ENCODE data around the gene ITGA6. TPM values are rescaled to one million over a fixed set of nuclear protein-coding genes. Genes with fewer than 3 reads are reported as not detected.
"Not testable (repeated sequence)": the region's sequence is repeated elsewhere in the genome, so short reads cannot be mapped to it uniquely, and the experiment has no call there.

The ITGA6 gene
- polyA plus RNA-seq, 3 donors from 2014 or later = 26.8 to 39.9 (median 34.0) TPM

DNA sequence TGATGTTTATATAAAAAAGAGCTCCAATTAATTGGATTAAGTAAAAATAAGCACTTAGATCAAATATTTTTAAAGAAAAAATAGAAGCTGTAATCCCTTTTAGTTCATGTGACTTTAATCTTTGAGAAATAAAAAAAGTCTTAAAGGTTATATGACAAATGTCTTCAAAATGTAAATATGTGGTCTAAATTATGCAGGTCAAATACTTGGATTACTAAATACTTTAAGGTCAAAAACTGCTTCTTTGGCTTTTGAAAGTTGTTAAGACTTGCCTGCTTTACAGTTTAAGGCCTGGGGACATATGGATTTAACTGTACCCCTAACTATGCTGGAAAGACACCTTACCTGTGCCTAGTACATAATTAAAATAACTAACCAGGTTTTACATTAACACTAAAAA is 113.0 kb downstream of the ITGA6 start:
- DNase-seq = no peak
- H3K27ac Mint-ChIP-seq = no peak overlapping the region
- no peak overlapping the region for H3K4me3 Mint-ChIP-seq
- H3K27me3 Mint-ChIP-seq (ENCODE audit: low read depth in 3 of 3) = peaks cover 0 to 4% (median 2%) of the 10 kb centered on the region in 3 donors
- H3K9me3 Mint-ChIP-seq = peaks cover 0 to 10% (median 0%) of the 10 kb centered on the region in 6 donors
- H3K36me3 Mint-ChIP-seq = peaks cover 0 to 4% (median 3%) of the 10 kb centered on the region in 3 donors
- H3K4me1 Mint-ChIP-seq = no peaks in the 10 kb centered on the region

DNA sequence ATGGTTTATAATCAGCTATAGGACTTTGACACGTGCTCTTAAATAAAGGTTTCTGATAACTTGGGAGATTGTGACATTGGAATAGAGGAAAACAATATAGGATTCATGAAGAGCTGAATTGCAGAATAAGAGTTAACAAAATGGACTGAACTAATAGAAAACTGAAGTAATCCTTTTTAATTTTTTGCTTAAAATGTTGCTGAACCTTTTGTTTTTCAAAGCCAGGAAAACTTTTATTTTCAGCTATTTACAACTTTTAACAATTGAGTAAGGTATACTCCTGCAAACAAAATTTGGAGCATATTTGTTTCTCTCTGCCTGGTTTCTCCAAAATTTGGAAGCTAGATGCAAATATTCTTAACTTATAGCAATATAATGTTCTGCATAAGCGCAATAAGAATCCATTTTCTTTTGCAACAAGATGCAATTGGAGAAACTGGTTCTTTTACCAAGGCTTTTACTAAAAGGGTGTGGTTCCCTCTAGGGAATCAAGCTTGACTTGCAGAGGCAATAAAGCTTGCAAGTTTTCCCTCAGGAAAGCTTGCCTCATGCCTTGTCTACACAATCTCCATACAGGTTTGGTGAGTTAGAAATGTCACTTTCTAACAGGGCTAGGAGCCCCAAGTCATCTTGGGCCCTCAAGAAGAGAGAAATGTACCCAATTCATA is 118.2 kb downstream of the ITGA6 start:
- H3K9me3 Mint-ChIP-seq = peaks cover 0 to 7% (median 0%) of the 10 kb centered on the region in 6 donors
- H3K27me3 Mint-ChIP-seq (ENCODE audit: low read depth in 3 of 3) = peaks cover 0 to 4% (median 4%) of the 10 kb centered on the region in 3 donors
- H3K36me3 Mint-ChIP-seq = no peaks in the 10 kb centered on the region
- H3K4me3 Mint-ChIP-seq = no peak overlapping the region
- no peak overlapping the region for H3K27ac Mint-ChIP-seq
- no peaks in the 10 kb centered on the region for H3K4me1 Mint-ChIP-seq
- no peak for DNase-seq

DNA sequence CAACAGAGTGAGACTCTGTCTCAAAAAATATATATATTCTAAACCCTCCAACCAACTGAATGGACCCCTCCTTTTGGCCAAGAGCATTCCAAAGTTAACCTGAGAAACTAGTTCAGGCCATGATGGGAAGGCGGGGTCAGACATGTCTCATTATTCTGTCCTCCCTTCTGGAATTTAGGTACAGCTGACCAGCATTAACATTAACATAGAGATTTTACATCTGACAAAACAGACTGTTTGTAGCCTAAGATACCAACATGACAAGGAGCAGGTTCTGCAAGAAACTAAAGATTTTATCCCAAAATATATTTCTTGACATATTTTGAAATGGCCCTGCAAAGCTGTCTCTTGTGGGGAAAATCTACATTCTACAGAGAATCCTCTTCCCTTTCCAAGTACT is 121.7 kb downstream of the ITGA6 start:
- H3K27me3 Mint-ChIP-seq (ENCODE audit: low read depth in 3 of 3) = peaks cover 0 to 3% (median 2%) of the 10 kb centered on the region in 3 donors
- H3K36me3 Mint-ChIP-seq = peaks cover 0 to 7% (median 4%) of the 10 kb centered on the region in 3 donors
- no peak overlapping the region for H3K4me3 Mint-ChIP-seq
- no peaks in the 10 kb centered on the region for H3K4me1 Mint-ChIP-seq
- DNase-seq = no peak
- H3K9me3 Mint-ChIP-seq = peaks cover 0 to 3% (median 0%) of the 10 kb centered on the region in 6 donors
- H3K27ac Mint-ChIP-seq = no peak overlapping the region

DNA sequence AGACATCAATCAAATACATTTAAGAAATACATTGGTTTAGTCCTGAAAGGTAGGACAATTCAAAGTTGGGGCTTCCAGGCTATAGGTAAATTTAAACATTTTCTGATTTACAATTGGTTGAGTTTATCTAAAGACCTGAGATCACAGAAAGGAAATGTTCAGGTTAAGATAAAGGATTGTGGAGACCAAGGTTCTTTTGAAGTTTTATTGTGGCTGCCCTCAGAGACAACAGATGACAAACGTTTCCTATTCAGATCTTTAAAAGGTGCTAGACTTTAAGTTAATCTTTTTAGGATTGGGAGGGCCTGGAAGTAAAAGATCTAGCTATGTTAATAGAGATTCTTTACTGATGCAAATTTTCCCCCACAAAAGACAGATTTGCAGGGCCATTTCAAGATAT is 122.4 kb downstream of the ITGA6 start:
- not testable (repeated sequence) for H3K9me3 Mint-ChIP-seq; H3K4me3 Mint-ChIP-seq; H3K4me1 Mint-ChIP-seq; H3K27me3 Mint-ChIP-seq (ENCODE audit: low read depth in 3 of 3); H3K27ac Mint-ChIP-seq; H3K36me3 Mint-ChIP-seq; DNase-seq

DNA sequence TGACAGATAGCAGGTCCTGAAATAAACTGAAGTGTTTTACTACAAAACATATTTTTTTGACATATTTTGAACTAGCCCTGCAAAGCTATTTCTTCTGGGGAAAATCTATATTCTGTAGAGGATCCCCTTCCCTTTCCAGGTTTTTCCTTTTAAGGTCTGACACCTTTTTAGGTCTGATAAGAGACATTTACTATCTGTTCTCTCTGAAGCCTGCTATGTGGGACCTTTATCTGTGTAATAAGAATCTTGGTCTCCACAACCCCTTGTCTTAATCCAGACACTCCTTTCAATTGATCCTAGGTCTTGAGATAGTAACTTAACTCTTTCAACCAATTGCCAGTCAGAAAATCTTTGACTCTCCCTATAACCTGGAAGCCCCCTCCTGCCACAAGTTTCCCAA is 123.0 kb downstream of the ITGA6 start:
- no peak for DNase-seq
- peaks cover 0 to 7% (median 4%) of the 10 kb centered on the region in 3 donors for H3K36me3 Mint-ChIP-seq
- peaks cover 4 to 7% of the 10 kb centered on the region in 2 donors for H3K4me1 Mint-ChIP-seq
- H3K9me3 Mint-ChIP-seq = no peaks in the 10 kb centered on the region
- H3K4me3 Mint-ChIP-seq = no peak overlapping the region
- peak overlapping the region in 1 of 6 donors; percentile 33 for H3K27ac Mint-ChIP-seq
- peaks cover under 1 to 3% (median 2%) of the 10 kb centered on the region in 3 donors for H3K27me3 Mint-ChIP-seq (ENCODE audit: low read depth in 3 of 3)

DNA sequence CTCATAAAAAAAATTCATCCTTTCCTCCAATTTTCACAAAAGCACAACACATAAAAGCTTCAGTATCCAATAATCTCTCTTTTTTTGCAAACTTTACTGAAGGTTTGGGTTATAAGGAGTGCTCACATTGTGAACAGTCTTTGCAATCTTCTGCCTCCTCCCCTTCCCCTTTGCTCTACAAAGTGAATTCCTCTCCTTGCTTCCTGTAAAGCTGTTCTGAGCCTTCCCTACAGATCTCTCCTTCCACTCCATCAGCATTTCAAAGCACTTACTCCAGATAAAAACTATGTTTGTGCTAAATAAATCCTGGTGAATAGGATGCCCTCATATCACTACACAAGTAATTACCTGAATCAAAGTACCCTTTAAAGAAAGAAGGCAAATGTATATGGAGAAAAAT is 123.9 kb downstream of the ITGA6 start:
- H3K27me3 Mint-ChIP-seq (ENCODE audit: low read depth in 3 of 3) = peaks cover 2 to 4% (median 3%) of the 10 kb centered on the region in 3 donors
- peaks cover 4 to 8% of the 10 kb centered on the region in 2 donors for H3K4me1 Mint-ChIP-seq
- no peak overlapping the region for H3K27ac Mint-ChIP-seq
- peaks cover 0 to 7% (median 4%) of the 10 kb centered on the region in 3 donors for H3K36me3 Mint-ChIP-seq
- no peak for DNase-seq
- H3K9me3 Mint-ChIP-seq = no peaks in the 10 kb centered on the region
- H3K4me3 Mint-ChIP-seq = no peak overlapping the region

DNA sequence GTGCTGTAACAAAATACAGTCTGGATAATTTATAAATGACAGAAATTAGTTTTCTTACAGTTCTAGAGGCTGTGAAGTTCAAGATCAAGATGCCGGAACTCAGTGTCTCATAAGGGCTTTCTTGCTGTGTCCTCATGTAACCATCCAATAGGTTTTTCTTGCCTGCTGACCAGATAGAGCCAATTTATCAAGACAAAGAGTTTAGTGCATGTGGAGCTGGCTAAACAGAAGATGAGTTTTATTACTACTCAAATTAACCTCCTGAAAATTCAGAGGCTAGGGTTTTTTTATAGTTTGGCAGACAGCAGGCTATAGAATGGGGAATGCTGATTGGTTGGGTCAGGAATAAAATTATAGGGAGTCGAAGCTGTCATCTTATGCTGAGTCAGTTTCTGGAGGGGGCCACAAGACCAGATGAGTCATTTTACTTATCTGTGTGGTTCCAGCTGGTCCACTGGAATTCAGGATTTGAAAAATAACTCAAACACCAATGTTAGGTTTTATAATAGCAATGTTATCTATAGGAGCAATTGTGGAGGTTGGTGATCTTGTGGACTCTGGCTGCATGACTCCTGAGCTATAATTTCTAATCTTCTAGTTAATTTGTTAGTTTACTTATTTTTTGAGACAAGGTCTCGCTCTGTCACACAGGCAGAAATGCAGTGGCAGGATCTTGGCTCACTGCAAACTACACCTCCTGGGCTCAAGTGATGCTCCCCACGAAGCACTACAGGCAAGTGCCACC is 125.3 kb downstream of the ITGA6 start:
- peaks cover 0 to 7% (median 4%) of the 10 kb centered on the region in 3 donors for H3K36me3 Mint-ChIP-seq
- H3K9me3 Mint-ChIP-seq = no peaks in the 10 kb centered on the region
- H3K27me3 Mint-ChIP-seq (ENCODE audit: low read depth in 3 of 3) = peaks cover 3 to 4% (median 4%) of the 10 kb centered on the region in 3 donors
- H3K27ac Mint-ChIP-seq = no peak overlapping the region
- H3K4me3 Mint-ChIP-seq = no peak overlapping the region
- H3K4me1 Mint-ChIP-seq = peaks cover 18 to 22% of the 10 kb centered on the region in 2 donors
- no peak for DNase-seq

DNA sequence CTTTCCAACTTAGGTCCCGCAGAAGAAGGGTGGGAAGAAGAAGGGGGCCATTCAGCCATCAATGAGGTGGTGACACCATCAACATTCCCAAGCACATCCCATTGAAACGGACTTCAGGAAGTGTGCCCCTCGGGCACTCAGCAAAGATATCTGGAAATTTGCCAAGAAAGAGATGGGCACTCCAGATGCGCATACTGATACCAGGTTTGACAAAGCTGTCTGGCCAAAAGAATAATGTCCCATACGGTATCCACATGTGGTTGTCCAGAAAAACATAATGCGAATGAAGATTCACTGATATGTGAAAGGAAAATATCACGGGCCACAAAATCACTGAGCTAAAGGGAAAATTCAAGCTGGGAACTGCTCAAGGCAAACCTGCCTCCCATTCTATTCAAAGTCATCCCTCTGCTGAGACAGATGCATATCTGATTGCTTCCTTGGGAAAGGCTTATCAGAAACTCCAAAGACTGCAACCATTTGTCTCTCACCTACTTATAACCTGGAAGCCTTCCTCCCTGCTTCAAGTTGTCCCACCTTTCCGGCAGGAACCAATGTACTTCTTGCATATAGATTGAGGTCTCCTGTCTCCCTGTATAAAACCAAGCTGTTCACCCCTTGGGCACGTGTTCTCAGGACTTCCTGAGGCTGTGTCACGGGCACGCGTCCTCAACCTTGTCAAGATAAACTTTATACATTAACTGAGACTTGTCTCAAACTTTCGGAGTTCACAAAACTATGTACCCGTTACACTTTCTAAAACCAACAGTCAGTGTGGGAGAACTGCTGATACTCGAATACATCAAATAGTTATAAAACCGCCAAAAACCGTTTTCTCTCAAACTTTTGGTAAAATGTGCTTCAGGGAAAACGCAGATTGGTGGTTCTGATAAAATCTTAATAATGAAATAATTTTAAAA is 127.2 kb downstream of the ITGA6 start:
- peak overlapping the region in 5 of 6 donors; percentile 5 to 82 (median 25) for H3K27ac Mint-ChIP-seq
- peaks cover 21 to 32% of the 10 kb centered on the region in 2 donors for H3K4me1 Mint-ChIP-seq
- H3K4me3 Mint-ChIP-seq = peak overlapping the region; percentile 48 to 97 (median 95)
- H3K27me3 Mint-ChIP-seq (ENCODE audit: low read depth in 3 of 3) = peaks cover 2 to 4% (median 4%) of the 10 kb centered on the region in 3 donors
- no peaks in the 10 kb centered on the region for H3K9me3 Mint-ChIP-seq
- H3K36me3 Mint-ChIP-seq = peaks cover 0 to 7% (median 4%) of the 10 kb centered on the region in 3 donors
- no peak for DNase-seq

DNA sequence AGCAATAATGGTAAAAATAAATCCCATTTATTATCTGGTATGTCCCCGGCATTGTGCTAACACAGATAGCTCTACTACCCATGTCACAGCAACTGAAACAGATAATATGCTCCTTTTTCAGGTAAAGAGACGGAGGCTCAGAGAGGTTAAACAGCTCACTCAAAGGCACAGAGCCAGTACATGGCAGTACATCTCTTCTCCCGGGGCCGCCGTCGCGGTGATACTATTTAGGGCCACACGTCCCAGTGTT is 127.8 kb downstream of the ITGA6 start:
- Mint-ChIP-seq H3K36me3 (peaks cover 0 to 7% (median 4%) of the 10 kb centered on the region in 3 donors), H3K27ac (peak overlapping the region; percentile 75 to 92 (median 88)), H3K27me3 (ENCODE audit: low read depth in 3 of 3) (peaks cover 2 to 4% (median 4%) of the 10 kb centered on the region in 3 donors), H3K9me3 (no peaks in the 10 kb centered on the region), H3K4me1 (peaks cover 21 to 32% of the 10 kb centered on the region in 2 donors), H3K4me3 (peak overlapping the region; percentile 93 to 97 (median 97))
- no peak for DNase-seq

Other genes with a start within 250 kb of the ITGA6 start
- gene PDK1, start 128.5 kb downstream of the ITGA6 start, polyA plus RNA-seq = 10 to 100 TPM in 1 of 3 donors, 1 to 10 TPM in 2; 9.9 to 14.4 (median 10.0) TPM

All from immature natural killer cell (primary cell).